Measurements from ENCODE around the gene NOP14.

Gene NOP14

GRCh38 chr4:2911868-2912267 is 51.3 kb downstream of the NOP14 start:
- H2BK12ac ChIP-seq (ENCODE audit: low read length): no peak overlapping the region
- H2BK120ac ChIP-seq (ENCODE audit: insufficient read depth, low read length, poor library complexity): no peak overlapping the region
- H3K79me1 ChIP-seq (ENCODE audit: low read length): no peaks in the 10 kb centered on the region
- no CpG with 5 or more reads among the region's 3 CpGs for WGBS (ENCODE audit: extremely low coverage, insufficient coverage, insufficient read length)
- H3K9me3 ChIP-seq (ENCODE audit: insufficient read depth, low read depth, low read length): no peaks in the 10 kb centered on the region
- no peak overlapping the region for H3K23ac ChIP-seq (ENCODE audit: low read length)
- no peaks in the 10 kb centered on the region for H3K4me1 ChIP-seq (ENCODE audit: control insufficient read depth in 1 of 2, insufficient read depth in 2 of 2, low read length in 2 of 2)
- no peak overlapping the region for H4K8ac ChIP-seq (ENCODE audit: low read depth, low read length)
- H4K91ac ChIP-seq (ENCODE audit: low read depth, low read length): no peak overlapping the region
- H4K12ac ChIP-seq (ENCODE audit: low read depth, low read length): no peak overlapping the region
- no peaks in the 10 kb centered on the region for H3K79me2 ChIP-seq (ENCODE audit: control insufficient read depth, insufficient read depth, low read length, poor library complexity)
- no peak overlapping the region for H2AFZ ChIP-seq (ENCODE audit: insufficient read depth, low read length, poor library complexity)
- no peaks in the 10 kb centered on the region for H3K27me3 ChIP-seq (ENCODE audit: insufficient read depth, low read length)
- no peak overlapping the region for H3K4ac ChIP-seq (ENCODE audit: low read depth, low read length)
- H3K4me2 ChIP-seq (ENCODE audit: low read length): no peak overlapping the region
- H2AK5ac ChIP-seq (ENCODE audit: low read length): no peak overlapping the region
- DNase-seq: no peak
- no peak overlapping the region for H3K18ac ChIP-seq (ENCODE audit: low read length)
- H3K9ac ChIP-seq (ENCODE audit: low read length): no peak overlapping the region
- H3K36me3 ChIP-seq (ENCODE audit: control insufficient read depth in 1 of 2, insufficient read depth in 2 of 2, low read length in 2 of 2): peaks cover 69 to 76% of the 10 kb centered on the region in 2 experiments
- no peak overlapping the region for H3K27ac ChIP-seq (ENCODE audit: low read depth, low read length)
- no peak overlapping the region for H3K14ac ChIP-seq (ENCODE audit: low read length)
- no peak overlapping the region for H3K4me3 ChIP-seq (ENCODE audit: low read depth, low read length)
- H2BK5ac ChIP-seq (ENCODE audit: low read depth, low read length, poor library complexity): no peak overlapping the region

- no peak overlapping the region for H2BK5ac ChIP-seq (ENCODE audit: low read depth, low read length, poor library complexity)
- H3K4me3 ChIP-seq (ENCODE audit: low read depth, low read length): no peak overlapping the region
- no peak overlapping the region for H2BK120ac ChIP-seq (ENCODE audit: insufficient read depth, low read length, poor library complexity)
- no peak overlapping the region for H2AK5ac ChIP-seq (ENCODE audit: low read length)
- no peak overlapping the region for H3K27ac ChIP-seq (ENCODE audit: low read depth, low read length)
- H4K8ac ChIP-seq (ENCODE audit: low read depth, low read length): no peak overlapping the region
- peak overlapping the region; percentile 4 for H3K23ac ChIP-seq (ENCODE audit: low read length)
- peak in 1 of 2 donors; percentile 45 for DNase-seq
- H3K9ac ChIP-seq (ENCODE audit: low read length): no peak overlapping the region
- H3K4me2 ChIP-seq (ENCODE audit: low read length): no peak overlapping the region
- H3K27me3 ChIP-seq (ENCODE audit: insufficient read depth, low read length): no peaks in the 10 kb centered on the region
- H3K4ac ChIP-seq (ENCODE audit: low read depth, low read length): no peak overlapping the region
- WGBS (ENCODE audit: extremely low coverage, insufficient coverage, insufficient read length): no CpG with 5 or more reads among the region's 7 CpGs
- no peak overlapping the region for H3K18ac ChIP-seq (ENCODE audit: low read length)
- H4K91ac ChIP-seq (ENCODE audit: low read depth, low read length): no peak overlapping the region
- H4K12ac ChIP-seq (ENCODE audit: low read depth, low read length): no peak overlapping the region
- H3K79me1 ChIP-seq (ENCODE audit: low read length): no peaks in the 10 kb centered on the region
- H3K4me1 ChIP-seq (ENCODE audit: control insufficient read depth in 1 of 2, insufficient read depth in 2 of 2, low read length in 2 of 2): no peaks in the 10 kb centered on the region
- H3K36me3 ChIP-seq (ENCODE audit: control insufficient read depth in 1 of 2, insufficient read depth in 2 of 2, low read length in 2 of 2): peaks cover 67 to 79% of the 10 kb centered on the region in 2 experiments
- no peak overlapping the region for H3K14ac ChIP-seq (ENCODE audit: low read length)
- H2BK12ac ChIP-seq (ENCODE audit: low read length): no peak overlapping the region
- no peaks in the 10 kb centered on the region for H3K79me2 ChIP-seq (ENCODE audit: control insufficient read depth, insufficient read depth, low read length, poor library complexity)
- no peaks in the 10 kb centered on the region for H3K9me3 ChIP-seq (ENCODE audit: insufficient read depth, low read depth, low read length)
- H2AFZ ChIP-seq (ENCODE audit: insufficient read depth, low read length, poor library complexity): no peak overlapping the region
Observed at GRCh38 chr4:2910409-2910808, 52.8 kb downstream of the NOP14 start.

- no peaks in the 10 kb centered on the region for H3K79me1 ChIP-seq (ENCODE audit: low read length)
- H4K91ac ChIP-seq (ENCODE audit: low read depth, low read length): no peak overlapping the region
- no peak for DNase-seq
- no CpG with 5 or more reads among the region's 8 CpGs for WGBS (ENCODE audit: extremely low coverage, insufficient coverage, insufficient read length)
- H3K4me3 ChIP-seq (ENCODE audit: low read depth, low read length): no peak overlapping the region
- H3K36me3 ChIP-seq (ENCODE audit: control insufficient read depth in 1 of 2, insufficient read depth in 2 of 2, low read length in 2 of 2): peaks cover 64 to 78% of the 10 kb centered on the region in 2 experiments
- H4K8ac ChIP-seq (ENCODE audit: low read depth, low read length): no peak overlapping the region
- H3K4me2 ChIP-seq (ENCODE audit: low read length): no peak overlapping the region
- no peaks in the 10 kb centered on the region for H3K27me3 ChIP-seq (ENCODE audit: insufficient read depth, low read length)
- H3K9ac ChIP-seq (ENCODE audit: low read length): no peak overlapping the region
- H3K14ac ChIP-seq (ENCODE audit: low read length): no peak overlapping the region
- H2BK12ac ChIP-seq (ENCODE audit: low read length): no peak overlapping the region
- H3K79me2 ChIP-seq (ENCODE audit: control insufficient read depth, insufficient read depth, low read length, poor library complexity): no peaks in the 10 kb centered on the region
- no peaks in the 10 kb centered on the region for H3K4me1 ChIP-seq (ENCODE audit: control insufficient read depth in 1 of 2, insufficient read depth in 2 of 2, low read length in 2 of 2)
- H2BK120ac ChIP-seq (ENCODE audit: insufficient read depth, low read length, poor library complexity): no peak overlapping the region
- no peaks in the 10 kb centered on the region for H3K9me3 ChIP-seq (ENCODE audit: insufficient read depth, low read depth, low read length)
- H3K27ac ChIP-seq (ENCODE audit: low read depth, low read length): no peak overlapping the region
- H2AFZ ChIP-seq (ENCODE audit: insufficient read depth, low read length, poor library complexity): no peak overlapping the region
- H4K12ac ChIP-seq (ENCODE audit: low read depth, low read length): no peak overlapping the region
- H2AK5ac ChIP-seq (ENCODE audit: low read length): no peak overlapping the region
- H3K4ac ChIP-seq (ENCODE audit: low read depth, low read length): no peak overlapping the region
- no peak overlapping the region for H3K18ac ChIP-seq (ENCODE audit: low read length)
- no peak overlapping the region for H3K23ac ChIP-seq (ENCODE audit: low read length)
- no peak overlapping the region for H2BK5ac ChIP-seq (ENCODE audit: low read depth, low read length, poor library complexity)
Observed at GRCh38 chr4:2909583-2909982, 53.6 kb downstream of the NOP14 start.

- H3K9ac ChIP-seq (ENCODE audit: low read length): no peak overlapping the region
Observed at GRCh38 chr4:2908686-2909085, 54.5 kb downstream of the NOP14 start.

More at GRCh38 chr4:2908686-2909085, 54.5 kb downstream of the NOP14 start:
- H3K79me2 ChIP-seq (ENCODE audit: control insufficient read depth, insufficient read depth, low read length, poor library complexity): no peaks in the 10 kb centered on the region
- no CpG with 5 or more reads among the region's 7 CpGs for WGBS (ENCODE audit: extremely low coverage, insufficient coverage, insufficient read length)
- no peak overlapping the region for H3K4me3 ChIP-seq (ENCODE audit: low read depth, low read length)
- H3K4ac ChIP-seq (ENCODE audit: low read depth, low read length): no peak overlapping the region
- H3K27ac ChIP-seq (ENCODE audit: low read depth, low read length): no peak overlapping the region
- H4K91ac ChIP-seq (ENCODE audit: low read depth, low read length): no peak overlapping the region
- DNase-seq: no peak
- no peaks in the 10 kb centered on the region for H3K27me3 ChIP-seq (ENCODE audit: insufficient read depth, low read length)
- H2AK5ac ChIP-seq (ENCODE audit: low read length): no peak overlapping the region
- H2BK120ac ChIP-seq (ENCODE audit: insufficient read depth, low read length, poor library complexity): no peak overlapping the region
- peaks cover 62 to 78% of the 10 kb centered on the region in 2 experiments for H3K36me3 ChIP-seq (ENCODE audit: control insufficient read depth in 1 of 2, insufficient read depth in 2 of 2, low read length in 2 of 2)
- H3K23ac ChIP-seq (ENCODE audit: low read length): no peak overlapping the region
- no peak overlapping the region for H2BK5ac ChIP-seq (ENCODE audit: low read depth, low read length, poor library complexity)
- no peak overlapping the region for H2BK12ac ChIP-seq (ENCODE audit: low read length)
- no peak overlapping the region for H3K18ac ChIP-seq (ENCODE audit: low read length)
- H2AFZ ChIP-seq (ENCODE audit: insufficient read depth, low read length, poor library complexity): no peak overlapping the region
- H3K4me1 ChIP-seq (ENCODE audit: control insufficient read depth in 1 of 2, insufficient read depth in 2 of 2, low read length in 2 of 2): no peaks in the 10 kb centered on the region
- no peaks in the 10 kb centered on the region for H3K79me1 ChIP-seq (ENCODE audit: low read length)
- no peak overlapping the region for H4K12ac ChIP-seq (ENCODE audit: low read depth, low read length)
- no peaks in the 10 kb centered on the region for H3K9me3 ChIP-seq (ENCODE audit: insufficient read depth, low read depth, low read length)
- no peak overlapping the region for H4K8ac ChIP-seq (ENCODE audit: low read depth, low read length)
- H3K14ac ChIP-seq (ENCODE audit: low read length): no peak overlapping the region
- no peak overlapping the region for H3K4me2 ChIP-seq (ENCODE audit: low read length)
